K562 (cell line): ENCODE results near the gene NOC4L. TPM values are rescaled to one million over a fixed set of nuclear protein-coding genes. Genes with fewer than 3 reads are reported as not detected.
A peak's percentile ranks its signal among the peaks of the same experiment; 100 is the strongest.

Source experiments
- CEBPB ChIP-seq: fragments of 450-650 bp; IDR thresholded peaks from 2 replicates; pipeline ENCODE4 v1.6.1; 2016; ENCODE audit warnings: missing genetic modification characterization, missing compliant biosample characterization
- CEBPG ChIP-seq, 3 experiments: fragments of 200-800 bp in 1 of 3; sonication (Bioruptor generic) in 1 of 3; sonication (generic) in 1 of 3; formaldehyde crosslinking in 1 of 3; IDR thresholded peaks in 2 of 3; conservative IDR thresholded peaks in 1 of 3; 2 replicates each; pipeline versions ENCODE4 v1.6.1 to v1.8.0; 2016 to 2022; ENCODE audit warnings: missing compliant biosample characterization in 2 of 3, missing genetic modification characterization in 2 of 3, mild to moderate bottlenecking in 1 of 3, missing genetic modification reagents in 1 of 3
- ELK1 ChIP-seq: sonication (generic); formaldehyde crosslinking; IDR thresholded peaks from 2 replicates; pipeline ENCODE4 v1.8.1; 2022; ENCODE audit warnings: missing genetic modification reagents
- FOXJ2 ChIP-seq: fragments of 200-800 bp; sonication (Bioruptor generic); IDR thresholded peaks from 2 replicates; pipeline ENCODE4 v1.6.1; 2016; ENCODE audit warnings: missing genetic modification characterization, missing compliant biosample characterization
- GABPB2 ChIP-seq: fragments of 250-450 bp; sonication (Bioruptor Pico); conservative IDR thresholded peaks from 2 replicates; pipeline ENCODE4 v1.5.1; 2021; ENCODE audit warnings: mild to moderate bottlenecking
- GTF3C2 ChIP-seq: IDR thresholded peaks from 3 replicates; pipeline ENCODE4 v1.6.1; 2011; ENCODE audit warnings: borderline replicate concordance, mild to moderate bottlenecking, moderate library complexity; ENCODE audit not compliant: insufficient read length; ENCODE audit errors: extremely low read depth
- ILK ChIP-seq: fragments of 450-650 bp; IDR thresholded peaks from 2 replicates; pipeline ENCODE4 v1.6.1; 2016; ENCODE audit warnings: missing genetic modification characterization, low read depth, mild to moderate bottlenecking, missing compliant biosample characterization, moderate library complexity, borderline replicate concordance
- L3MBTL2 ChIP-seq: fragments of 450-650 bp; IDR thresholded peaks from 2 replicates; pipeline ENCODE4 v1.6.1; 2016; ENCODE audit warnings: mild to moderate bottlenecking, moderate library complexity
- NCOA4 ChIP-seq: fragments of 450-650 bp; IDR thresholded peaks from 2 replicates; pipeline ENCODE4 v1.6.1; 2018; ENCODE audit warnings: mild to moderate bottlenecking; ENCODE audit not compliant: partially characterized antibody
- PRDM10 ChIP-seq: fragments of 450-650 bp; IDR thresholded peaks from 2 replicates; pipeline ENCODE4 v1.6.1; 2018; ENCODE audit not compliant: partially characterized antibody
- PYGO2 ChIP-seq: fragments of 450-650 bp; IDR thresholded peaks from 2 replicates; pipeline ENCODE4 v1.6.1; 2016; ENCODE audit warnings: mild to moderate bottlenecking, missing genetic modification characterization, moderate library complexity, missing compliant biosample characterization
- SOX6 ChIP-seq: fragments of 450-650 bp; IDR thresholded peaks from 2 replicates; pipeline ENCODE4 v1.6.1; 2014; ENCODE audit warnings: mild to moderate bottlenecking
- SREBF2 ChIP-seq: sonication (generic); formaldehyde crosslinking; IDR thresholded peaks from 2 replicates; pipeline ENCODE4 v1.4.0; 2020; ENCODE audit warnings: mild to moderate bottlenecking, missing genetic modification reagents
- SRF ChIP-seq, 2 experiments: fragments of 250-450, 450-650 bp in 1 of 2; sonication (Bioruptor Pico) in 1 of 2; sonication (generic) in 1 of 2; formaldehyde crosslinking; IDR thresholded peaks; 2 replicates each; pipeline versions ENCODE4 v1.5.0 to v1.5.1; 2020 to 2022; ENCODE audit warnings: mild to moderate bottlenecking in 1 of 2, missing genetic modification reagents in 1 of 2
- TARDBP ChIP-seq: fragments of 450-650 bp; IDR thresholded peaks from 2 replicates; pipeline ENCODE4 v1.6.1; 2016
- TFAP4 ChIP-seq: sonication (generic); formaldehyde crosslinking; IDR thresholded peaks from 2 replicates; pipeline ENCODE4 v1.8.0; 2022; ENCODE audit warnings: missing genetic modification reagents, mild to moderate bottlenecking, moderate library complexity, borderline replicate concordance
- XRCC5 ChIP-seq: fragments of 200-400 bp; formaldehyde crosslinking; IDR thresholded peaks from 2 replicates; pipeline ENCODE4 v1.6.1; 2017; ENCODE audit warnings: low read depth, mild to moderate bottlenecking, low read length
- ZNF253 ChIP-seq: fragments of 250-450 bp; sonication (Bioruptor Pico); conservative IDR thresholded peaks from 2 replicates; pipeline ENCODE4 v1.6.1; 2021; ENCODE audit warnings: mild to moderate bottlenecking
- ZNF507 ChIP-seq: conservative IDR thresholded peaks from 2 replicates; pipeline ENCODE4 v1.6.1; 2017; ENCODE audit warnings: missing genetic modification characterization, missing compliant biosample characterization
- polyA plus RNA-seq, 8 experiments: library from polyadenylated mRNA; depleted of rRNA in 4 of 8; stranded (reverse) in 5 of 8; unstranded in 3 of 8; fragments of >200 nt; fragmentation: Nextera tagmentation in 2 of 8; fragmentation: Illumina TruSeq in 1 of 8; extraction: Ambion mirVana in 2 of 8; extraction: Trizol in 1 of 8; gene quantifications; 2 replicates each; pipeline versions ENCODE4 v1.2.1 to v1.2.3, GENCODE V29; 2011 to 2014; ENCODE audit warnings: inconsistent platforms in 1 of 8, missing spikeins in 1 of 8
- total RNA-seq, 7 experiments: library from RNA; depleted of rRNA in 6 of 7; stranded (reverse); fragments of >200 nt in 6 of 7; fragmentation: Illumina TruSeq in 2 of 7; extraction: Trizol in 2 of 7; gene quantifications; 2 replicates each; pipeline versions ENCODE4 v1.2.1 to v1.2.3, GENCODE V29; 2011 to 2021; ENCODE audit warnings: low replicate concordance in 1 of 7

Gene NOC4L
- total and polyA plus RNA-seq, 9 of the 15 experiments (the other 6 are each of a cell fraction or from before 2014, with no cell fraction given), result 1.3 to 77.0 (median 20.0) TPM

GRCh38 chr12:132167611-132168310 lies 23.5 kb downstream of the NOC4L start (continued):
- TF ChIP-seq PRDM10, result no peak
- TF ChIP-seq XRCC5, result no peak
- TF ChIP-seq GTF3C2, result no peak
- TF ChIP-seq SOX6, result peak; percentile 50; the same call in 1 of the 2 replicates
- no peak for TF ChIP-seq FOXJ2 (tag)
- no peak for TF ChIP-seq CEBPB (tag)
- TF ChIP-seq ILK (tag), result no peak
- peak; percentile 21; the same call in 1 of the 2 replicates for TF ChIP-seq TFAP4
- TF ChIP-seq GABPB2, result no peak
- TF ChIP-seq TARDBP, result no peak
- TF ChIP-seq L3MBTL2, result peak; percentile 48; the same call in 1 of the 2 replicates
- TF ChIP-seq CEBPG (CRISPR knock-in tag; IDR thresholded peaks at IDR 0.05), result no peak
- no peak for TF ChIP-seq CEBPG (tag; conservative IDR thresholded peaks at IDR 0.05 in 1 of 2, IDR thresholded peaks at IDR 0.05 in 1 of 2)
- no peak for TF ChIP-seq PYGO2 (tag)
- TF ChIP-seq ZNF507 (tag), result no peak
- TF ChIP-seq NCOA4, result no peak
- no peak for TF ChIP-seq ELK1 (CRISPR knock-in tag)
- TF ChIP-seq ZNF253, result no peak
- no peak for TF ChIP-seq SREBF2 (CRISPR knock-in tag)
- no peak for TF ChIP-seq SRF (CRISPR knock-in tag; IDR thresholded peaks at IDR 0.05)
